Measurements from ENCODE around the gene GAPDHS.

GRCh38 chr19:35543280-35544109 lies 10.2 kb downstream of the GAPDHS start:
- no peak for TF ChIP-seq CTCF (IDR thresholded peaks at IDR 0.05)
- no peak for TF ChIP-seq POLR2AphosphoS5 (IDR thresholded peaks at IDR 0.05)

Data from esophagus muscularis mucosa (tissue), 3 donors.